ENCODE data around the gene DRC3.

DRC3 gene

DNA sequence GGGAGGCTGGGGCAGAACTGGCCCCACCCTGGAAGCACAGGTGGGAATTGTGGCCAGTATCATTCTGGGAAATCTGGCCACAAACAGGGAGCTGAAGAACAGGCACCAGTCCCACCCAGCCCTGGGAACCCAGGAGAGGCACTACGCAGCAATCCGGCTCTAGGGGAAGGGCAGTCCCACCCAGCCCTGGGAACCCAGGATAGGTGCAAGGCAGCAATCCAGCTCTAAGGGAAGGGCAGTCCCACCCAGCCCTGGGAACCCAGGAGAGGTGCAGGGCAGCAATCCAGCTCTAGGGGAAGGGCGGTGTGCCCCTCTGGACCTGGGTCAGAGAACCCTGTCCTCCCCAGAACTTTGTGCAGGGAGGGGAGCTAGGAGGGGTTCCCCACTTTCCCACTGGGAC is 7.1 kb downstream of the DRC3 start:
- no peak for ATAC-seq (replicated peaks; ENCODE audit: extremely low read depth, poor library complexity, severe bottlenecking)

DNA sequence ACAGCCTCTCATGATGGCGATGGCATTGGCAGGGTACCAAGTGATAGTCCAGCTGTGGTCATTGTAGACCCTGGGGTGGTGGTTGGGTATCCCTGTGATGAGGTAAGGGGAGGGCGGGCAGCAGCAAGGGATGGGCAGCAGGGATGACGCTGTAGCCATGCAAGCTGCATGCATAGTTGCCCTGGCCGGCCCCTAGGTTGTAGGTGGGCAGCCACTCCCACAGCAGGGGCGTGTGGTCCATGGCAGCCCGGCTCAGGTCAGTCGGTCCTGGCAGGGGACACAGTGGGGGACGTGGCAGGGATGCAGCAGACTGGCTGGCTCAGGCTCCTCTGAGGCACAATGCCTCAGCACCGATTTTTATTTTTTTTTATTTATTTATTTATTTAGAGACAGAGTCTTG is 8.7 kb downstream of the DRC3 start:
- DNase-seq (ENCODE audit: low spot score in 2 of 2) (no peak), ATAC-seq (replicated peaks; ENCODE audit: extremely low read depth, poor library complexity, severe bottlenecking) (no peak)
- Mint-ChIP-seq H3K4me1 (no peaks in the 10 kb centered on the region), H3K27me3 (no peaks in the 10 kb centered on the region), H3K36me3 (ENCODE audit: insufficient read depth) (no peaks in the 10 kb centered on the region), H3K27ac (ENCODE audit: low read depth) (no peak overlapping the region), H3K4me3 (no peak overlapping the region), H3K9me3 (no peaks in the 10 kb centered on the region)

More for the DNA sequence above, 7.1 kb downstream of the DRC3 start:
- DNase-seq (ENCODE audit: low spot score in 2 of 2) = no peak
- Mint-ChIP-seq H3K4me1 (peaks cover 7% of the 10 kb centered on the region), H3K4me3 (no peak overlapping the region), H3K27me3 (no peaks in the 10 kb centered on the region), H3K27ac (ENCODE audit: low read depth) (no peak overlapping the region), H3K36me3 (ENCODE audit: insufficient read depth) (no peaks in the 10 kb centered on the region), H3K9me3 (no peaks in the 10 kb centered on the region)

DNA sequence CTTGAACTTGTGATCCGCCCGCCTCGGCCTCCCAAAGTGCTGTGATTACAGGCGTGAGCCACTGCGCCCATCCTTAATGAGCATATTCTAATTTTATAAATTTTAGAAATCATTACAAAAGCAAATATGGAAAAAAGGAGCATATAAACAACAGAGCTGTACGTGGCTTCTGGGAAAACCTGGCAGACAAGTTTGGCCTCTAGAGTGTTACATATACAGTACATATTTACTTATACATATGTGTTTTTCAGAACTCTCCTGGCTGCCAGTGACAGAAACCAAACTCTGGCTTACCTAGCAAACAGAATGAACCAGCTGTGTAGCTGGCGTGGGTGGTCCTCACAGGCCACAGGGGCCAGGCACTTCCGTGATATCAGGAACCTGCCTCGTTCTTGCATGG is 10.1 kb downstream of the DRC3 start:
- no peak overlapping the region for H3K27ac Mint-ChIP-seq (ENCODE audit: low read depth)
- DNase-seq (ENCODE audit: low spot score in 2 of 2) = no peak
- no peak overlapping the region for H3K4me3 Mint-ChIP-seq
- H3K4me1 Mint-ChIP-seq = no peaks in the 10 kb centered on the region
- no peak for ATAC-seq (replicated peaks; ENCODE audit: extremely low read depth, poor library complexity, severe bottlenecking)
- no peaks in the 10 kb centered on the region for H3K36me3 Mint-ChIP-seq (ENCODE audit: insufficient read depth)
- no peaks in the 10 kb centered on the region for H3K9me3 Mint-ChIP-seq
- H3K27me3 Mint-ChIP-seq = no peaks in the 10 kb centered on the region

GRCh38 chr17:17983376-17983775 is 10.7 kb downstream of the DRC3 start:
- no peaks in the 10 kb centered on the region for H3K36me3 Mint-ChIP-seq (ENCODE audit: insufficient read depth)
- DNase-seq (ENCODE audit: low spot score in 2 of 2) (no peak), ATAC-seq (replicated peaks; ENCODE audit: extremely low read depth, poor library complexity, severe bottlenecking) (no peak)
- no peaks in the 10 kb centered on the region for H3K9me3 Mint-ChIP-seq
- H3K4me1 Mint-ChIP-seq = no peaks in the 10 kb centered on the region
- no peak overlapping the region for H3K4me3 Mint-ChIP-seq
- H3K27ac Mint-ChIP-seq (ENCODE audit: low read depth) = no peak overlapping the region
- no peaks in the 10 kb centered on the region for H3K27me3 Mint-ChIP-seq

DNA sequence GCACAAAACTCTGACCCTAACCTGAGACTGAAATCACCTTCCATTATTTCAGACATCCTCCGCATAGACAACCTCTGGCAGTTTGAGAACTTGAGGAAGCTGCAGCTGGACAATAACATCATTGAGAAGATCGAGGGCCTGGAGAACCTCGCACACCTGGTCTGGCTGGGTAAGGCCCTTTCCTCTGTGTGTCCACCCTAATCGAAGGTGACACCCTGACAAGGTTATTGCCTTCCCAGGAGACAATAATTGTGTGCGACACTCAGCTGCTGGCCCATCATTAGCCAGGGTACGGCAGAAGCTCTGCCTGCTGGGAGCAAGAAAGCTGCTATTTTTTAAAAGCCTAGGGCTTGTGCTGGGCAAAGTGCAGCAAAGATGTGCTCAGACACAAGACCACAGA is 11.1 kb downstream of the DRC3 start:
- no peaks in the 10 kb centered on the region for H3K27me3 Mint-ChIP-seq
- DNase-seq (ENCODE audit: low spot score in 2 of 2) (no peak), ATAC-seq (replicated peaks; ENCODE audit: extremely low read depth, poor library complexity, severe bottlenecking) (no peak)
- no peak overlapping the region for H3K27ac Mint-ChIP-seq (ENCODE audit: low read depth)
- no peaks in the 10 kb centered on the region for H3K36me3 Mint-ChIP-seq (ENCODE audit: insufficient read depth)
- no peak overlapping the region for H3K4me3 Mint-ChIP-seq
- H3K9me3 Mint-ChIP-seq = no peaks in the 10 kb centered on the region
- no peaks in the 10 kb centered on the region for H3K4me1 Mint-ChIP-seq

- DNase-seq (ENCODE audit: low spot score in 2 of 2) = no peak
- no peaks in the 10 kb centered on the region for H3K4me1 Mint-ChIP-seq
- H3K27ac Mint-ChIP-seq (ENCODE audit: low read depth) = no peak overlapping the region
- H3K9me3 Mint-ChIP-seq = no peaks in the 10 kb centered on the region
- ATAC-seq (replicated peaks; ENCODE audit: extremely low read depth, poor library complexity, severe bottlenecking) = no peak
- H3K36me3 Mint-ChIP-seq (ENCODE audit: insufficient read depth) = no peaks in the 10 kb centered on the region
- no peaks in the 10 kb centered on the region for H3K27me3 Mint-ChIP-seq
- H3K4me3 Mint-ChIP-seq = no peak overlapping the region
Measured at GRCh38 chr17:17985153-17985552, 12.5 kb downstream of the DRC3 start.

DNA sequence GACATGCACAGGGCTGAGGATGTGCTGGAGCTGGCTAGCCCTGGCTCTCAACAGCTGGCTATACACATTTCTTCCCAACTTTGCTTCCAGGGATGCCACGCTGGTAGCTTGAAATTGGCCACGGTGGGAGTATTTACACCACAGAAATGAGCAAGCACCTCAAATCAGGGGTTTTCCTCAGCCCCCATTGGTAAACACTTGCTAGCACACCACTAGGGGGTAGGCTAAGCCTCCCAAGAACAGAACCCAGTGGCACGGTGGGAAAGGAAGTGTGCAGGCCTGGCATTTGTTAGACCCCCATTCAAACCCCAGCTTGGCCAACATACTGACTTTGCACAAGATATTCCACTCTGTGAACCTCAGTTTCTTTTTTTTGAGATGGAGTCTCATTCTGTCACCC is 12.9 kb downstream of the DRC3 start:
- DNase-seq (ENCODE audit: low spot score in 2 of 2) (no peak), ATAC-seq (replicated peaks; ENCODE audit: extremely low read depth, poor library complexity, severe bottlenecking) (no peak)
- H3K4me3 Mint-ChIP-seq = no peak overlapping the region

DNA sequence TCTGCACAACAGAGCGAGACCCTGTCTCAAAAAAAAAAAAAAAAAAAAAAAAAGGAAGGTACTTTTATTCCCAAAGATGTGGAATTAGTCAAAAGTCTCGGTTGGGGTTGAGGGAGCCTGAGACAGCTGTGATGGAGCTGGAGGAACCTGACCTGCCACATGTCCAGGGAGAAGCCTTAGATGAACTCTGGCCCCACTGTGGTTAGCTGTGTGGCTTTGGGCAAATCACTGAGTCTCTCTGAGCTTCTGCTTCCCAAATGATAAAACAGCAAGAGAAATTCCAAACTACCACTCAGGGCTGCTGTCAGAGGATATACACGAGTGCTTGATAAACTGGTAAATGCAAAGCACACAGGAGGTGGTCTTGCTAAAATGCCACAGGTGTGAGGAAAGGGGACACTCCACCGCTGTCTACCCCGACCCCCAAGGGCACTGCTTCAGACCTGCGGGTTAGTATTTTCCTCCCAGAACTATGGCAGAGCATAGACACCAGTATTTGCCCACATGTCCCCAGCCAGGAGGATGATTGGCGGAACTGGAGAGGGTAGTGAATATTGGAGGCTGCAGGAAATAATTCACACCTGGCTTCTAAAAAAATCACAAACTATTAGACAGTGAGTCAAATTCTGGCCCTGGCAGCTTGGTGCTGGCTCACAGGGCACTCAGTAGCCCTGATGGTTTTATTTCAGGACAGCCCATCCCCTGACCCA is 14.7 kb downstream of the DRC3 start:
- ATAC-seq (replicated peaks; ENCODE audit: extremely low read depth, poor library complexity, severe bottlenecking) = no peak
- no peak overlapping the region for H3K27ac Mint-ChIP-seq (ENCODE audit: low read depth)
- H3K4me3 Mint-ChIP-seq = no peak overlapping the region
- DNase-seq (ENCODE audit: low spot score in 2 of 2) = no peak
- H3K9me3 Mint-ChIP-seq = no peaks in the 10 kb centered on the region
- no peaks in the 10 kb centered on the region for H3K36me3 Mint-ChIP-seq (ENCODE audit: insufficient read depth)
- no peaks in the 10 kb centered on the region for H3K27me3 Mint-ChIP-seq
- no peaks in the 10 kb centered on the region for H3K4me1 Mint-ChIP-seq

More for the DNA sequence above, 12.9 kb downstream of the DRC3 start:
- H3K36me3 Mint-ChIP-seq (ENCODE audit: insufficient read depth) = no peaks in the 10 kb centered on the region
- no peaks in the 10 kb centered on the region for H3K9me3 Mint-ChIP-seq
- H3K27ac Mint-ChIP-seq (ENCODE audit: low read depth) = no peak overlapping the region
- no peaks in the 10 kb centered on the region for H3K4me1 Mint-ChIP-seq
- H3K27me3 Mint-ChIP-seq = no peaks in the 10 kb centered on the region

DNA sequence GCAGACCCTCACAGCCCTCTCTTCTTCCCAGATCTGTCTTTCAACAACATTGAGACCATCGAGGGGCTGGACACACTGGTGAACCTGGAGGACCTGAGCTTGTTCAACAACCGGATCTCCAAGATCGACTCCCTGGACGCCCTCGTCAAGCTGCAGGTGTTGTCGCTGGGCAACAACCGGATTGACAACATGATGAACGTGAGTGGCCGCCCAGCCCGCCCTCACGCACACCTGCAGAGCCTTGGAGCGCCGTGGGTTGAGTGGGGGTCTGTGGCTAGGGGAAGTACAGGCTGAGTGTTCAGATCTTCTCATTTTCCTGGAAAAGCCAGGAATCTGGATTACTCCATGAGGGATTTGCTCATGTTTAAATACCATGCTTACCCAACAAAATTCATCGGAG is 15.2 kb downstream of the DRC3 start:
- Mint-ChIP-seq H3K4me3 (no peak overlapping the region), H3K27ac (ENCODE audit: low read depth) (no peak overlapping the region), H3K9me3 (no peaks in the 10 kb centered on the region), H3K36me3 (ENCODE audit: insufficient read depth) (no peaks in the 10 kb centered on the region), H3K27me3 (no peaks in the 10 kb centered on the region), H3K4me1 (no peaks in the 10 kb centered on the region)
- no peak for ATAC-seq (replicated peaks; ENCODE audit: extremely low read depth, poor library complexity, severe bottlenecking)
- DNase-seq (ENCODE audit: low spot score in 2 of 2) = no peak

- no peak for ATAC-seq (replicated peaks; ENCODE audit: extremely low read depth, poor library complexity, severe bottlenecking)
- H3K36me3 Mint-ChIP-seq (ENCODE audit: insufficient read depth) = no peaks in the 10 kb centered on the region
- H3K4me3 Mint-ChIP-seq = no peak overlapping the region
- no peak for DNase-seq (ENCODE audit: low spot score in 2 of 2)
- H3K9me3 Mint-ChIP-seq = no peaks in the 10 kb centered on the region
- no peak overlapping the region for H3K27ac Mint-ChIP-seq (ENCODE audit: low read depth)
- no peaks in the 10 kb centered on the region for H3K4me1 Mint-ChIP-seq
- H3K27me3 Mint-ChIP-seq = no peaks in the 10 kb centered on the region
Measured at GRCh38 chr17:17988427-17988945, 15.8 kb downstream of the DRC3 start.

DNA sequence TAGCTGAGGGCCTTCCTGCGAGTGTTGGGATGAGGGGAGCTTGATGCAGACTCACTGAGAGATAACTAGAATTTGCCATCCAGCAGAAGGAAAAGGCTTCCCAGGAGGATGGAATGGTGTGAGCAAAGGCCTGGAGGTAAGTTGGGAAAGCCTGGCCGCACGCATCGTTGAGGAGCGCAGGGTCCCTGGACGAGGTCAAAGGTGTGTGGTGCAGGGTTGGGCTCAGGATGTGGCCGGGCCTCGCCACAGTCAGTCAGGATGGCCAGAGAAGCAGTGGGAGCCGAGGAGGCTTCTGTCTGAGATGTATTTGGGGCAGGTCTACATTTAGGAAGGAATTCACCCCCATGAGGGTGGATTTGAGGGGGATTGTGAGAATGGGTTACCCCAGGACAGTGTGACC is 16.4 kb downstream of the DRC3 start:
- H3K9me3 Mint-ChIP-seq = no peaks in the 10 kb centered on the region
- no peaks in the 10 kb centered on the region for H3K27me3 Mint-ChIP-seq
- H3K4me1 Mint-ChIP-seq = no peaks in the 10 kb centered on the region
- DNase-seq (ENCODE audit: low spot score in 2 of 2) (no peak), ATAC-seq (replicated peaks; ENCODE audit: extremely low read depth, poor library complexity, severe bottlenecking) (no peak)
- H3K27ac Mint-ChIP-seq (ENCODE audit: low read depth) = no peak overlapping the region
- no peak overlapping the region for H3K4me3 Mint-ChIP-seq
- no peaks in the 10 kb centered on the region for H3K36me3 Mint-ChIP-seq (ENCODE audit: insufficient read depth)

GRCh38 chr17:17989618-17990017 is 17.0 kb downstream of the DRC3 start:
- Mint-ChIP-seq H3K4me3 (no peak overlapping the region), H3K27ac (ENCODE audit: low read depth) (no peak overlapping the region)

GRCh38 chr17:17990282-17990681 is 17.6 kb downstream of the DRC3 start:
- Mint-ChIP-seq H3K36me3 (ENCODE audit: insufficient read depth) (no peaks in the 10 kb centered on the region), H3K27me3 (no peaks in the 10 kb centered on the region), H3K4me3 (no peak overlapping the region), H3K9me3 (no peaks in the 10 kb centered on the region), H3K27ac (ENCODE audit: low read depth) (no peak overlapping the region), H3K4me1 (peaks cover 4% of the 10 kb centered on the region)
- DNase-seq (ENCODE audit: low spot score in 2 of 2) (no peak), ATAC-seq (replicated peaks; ENCODE audit: extremely low read depth, poor library complexity, severe bottlenecking) (no peak)

More at GRCh38 chr17:17989618-17990017, 17.0 kb downstream of the DRC3 start:
- no peak for ATAC-seq (replicated peaks; ENCODE audit: extremely low read depth, poor library complexity, severe bottlenecking)
- no peak for DNase-seq (ENCODE audit: low spot score in 2 of 2)
- Mint-ChIP-seq H3K9me3 (no peaks in the 10 kb centered on the region), H3K36me3 (ENCODE audit: insufficient read depth) (no peaks in the 10 kb centered on the region), H3K27me3 (no peaks in the 10 kb centered on the region), H3K4me1 (no peaks in the 10 kb centered on the region)

Measured in central memory CD8-positive, alpha-beta T cell (primary cell).